Stimulated activated naive CD8-positive, alpha-beta T cell treated with anti-CD3 and anti-CD28 coated beads, Interleukin-15, Interleukin-2, amounts not matched to agents 100 ng/mL and 50 ng/mL, for 24 hours (primary cell): ENCODE results near the gene GNG4.
"Not testable (repeated sequence)": the region's sequence is repeated elsewhere in the genome, so short reads cannot be mapped to it uniquely, and the experiment has no call there.

ENCODE experiments used
- H3K27ac Mint-ChIP-seq: one replicate; pipeline ENCODE4 v1.8.0; 2021; ENCODE audit warnings: mild to moderate bottlenecking, mixed read lengths
- H3K27me3 Mint-ChIP-seq: one replicate; pipeline ENCODE4 v1.8.0; 2021; ENCODE audit warnings: mixed read lengths
- H3K36me3 Mint-ChIP-seq: one replicate; pipeline ENCODE4 v1.8.0; 2021; ENCODE audit warnings: low read depth, mixed read lengths
- H3K4me1 Mint-ChIP-seq: one replicate; pipeline ENCODE4 v1.8.0; 2021; ENCODE audit warnings: low read depth, mixed read lengths
- H3K4me3 Mint-ChIP-seq: one replicate; pipeline ENCODE4 v1.8.0; 2021; ENCODE audit warnings: mild to moderate bottlenecking, mixed read lengths
- H3K9me3 Mint-ChIP-seq: one replicate; pipeline ENCODE4 v1.8.0; 2021; ENCODE audit warnings: mixed read lengths

GNG4 gene

GRCh38 chr1:235588916-235589515 is 60.6 kb downstream of the GNG4 start:
- Mint-ChIP-seq H3K36me3 (peaks cover 8% of the 10 kb centered on the region), H3K9me3 (peaks cover 13% of the 10 kb centered on the region), H3K27ac (no peak overlapping the region), H3K4me3 (no peak overlapping the region), H3K27me3 (peaks cover 28% of the 10 kb centered on the region), H3K4me1 (peaks cover 7% of the 10 kb centered on the region)

GRCh38 chr1:235588156-235588555 is 61.4 kb downstream of the GNG4 start:
- H3K27ac Mint-ChIP-seq: no peak overlapping the region
- H3K4me1 Mint-ChIP-seq: no peaks in the 10 kb centered on the region
- H3K9me3 Mint-ChIP-seq: peaks cover 13% of the 10 kb centered on the region
- H3K4me3 Mint-ChIP-seq: no peak overlapping the region
- H3K27me3 Mint-ChIP-seq: peaks cover 19% of the 10 kb centered on the region
- H3K36me3 Mint-ChIP-seq: peaks cover 8% of the 10 kb centered on the region

- no peak overlapping the region for H3K27ac Mint-ChIP-seq
- no peak overlapping the region for H3K4me3 Mint-ChIP-seq
- peaks cover 13% of the 10 kb centered on the region for H3K9me3 Mint-ChIP-seq
- H3K36me3 Mint-ChIP-seq: peaks cover 8% of the 10 kb centered on the region
- H3K4me1 Mint-ChIP-seq: no peaks in the 10 kb centered on the region
- peaks cover 19% of the 10 kb centered on the region for H3K27me3 Mint-ChIP-seq
Observed at GRCh38 chr1:235586992-235587391, 62.6 kb downstream of the GNG4 start.

GRCh38 chr1:235586413-235586812 is 63.2 kb downstream of the GNG4 start:
- peaks cover 8% of the 10 kb centered on the region for H3K36me3 Mint-ChIP-seq
- no peak overlapping the region for H3K4me3 Mint-ChIP-seq
- H3K27me3 Mint-ChIP-seq: peaks cover 20% of the 10 kb centered on the region
- no peak overlapping the region for H3K27ac Mint-ChIP-seq
- no peaks in the 10 kb centered on the region for H3K4me1 Mint-ChIP-seq
- peaks cover 15% of the 10 kb centered on the region for H3K9me3 Mint-ChIP-seq

GRCh38 chr1:235584973-235585372 is 64.6 kb downstream of the GNG4 start:
- Mint-ChIP-seq H3K27ac (no peak overlapping the region), H3K4me1 (no peaks in the 10 kb centered on the region), H3K9me3 (peaks cover 16% of the 10 kb centered on the region), H3K36me3 (peaks cover 8% of the 10 kb centered on the region), H3K27me3 (peaks cover 20% of the 10 kb centered on the region), H3K4me3 (no peak overlapping the region)

GRCh38 chr1:235583511-235584001 is 66.0 kb downstream of the GNG4 start:
- H3K9me3 Mint-ChIP-seq: peaks cover 6% of the 10 kb centered on the region
- peaks cover 20% of the 10 kb centered on the region for H3K27me3 Mint-ChIP-seq
- H3K36me3 Mint-ChIP-seq: peaks cover 2% of the 10 kb centered on the region
- no peaks in the 10 kb centered on the region for H3K4me1 Mint-ChIP-seq
- no peak overlapping the region for H3K4me3 Mint-ChIP-seq
- H3K27ac Mint-ChIP-seq: no peak overlapping the region

GRCh38 chr1:235582130-235582529 is 67.5 kb downstream of the GNG4 start:
- peaks cover 20% of the 10 kb centered on the region for H3K27me3 Mint-ChIP-seq
- H3K4me3 Mint-ChIP-seq: no peak overlapping the region
- H3K27ac Mint-ChIP-seq: no peak overlapping the region
- H3K36me3 Mint-ChIP-seq: no peaks in the 10 kb centered on the region
- peaks cover 3% of the 10 kb centered on the region for H3K9me3 Mint-ChIP-seq
- no peaks in the 10 kb centered on the region for H3K4me1 Mint-ChIP-seq

- Mint-ChIP-seq H3K36me3 (no peaks in the 10 kb centered on the region), H3K9me3 (peaks cover 3% of the 10 kb centered on the region), H3K27me3 (peaks cover 11% of the 10 kb centered on the region), H3K4me3 (no peak overlapping the region), H3K4me1 (no peaks in the 10 kb centered on the region), H3K27ac (no peak overlapping the region)
Observed at GRCh38 chr1:235579891-235580290, 69.7 kb downstream of the GNG4 start.

GRCh38 chr1:235575597-235575996 is 74.0 kb downstream of the GNG4 start:
- H3K27ac Mint-ChIP-seq: no peak overlapping the region
- H3K36me3 Mint-ChIP-seq: no peaks in the 10 kb centered on the region
- H3K4me1 Mint-ChIP-seq: no peaks in the 10 kb centered on the region
- no peak overlapping the region for H3K4me3 Mint-ChIP-seq
- H3K9me3 Mint-ChIP-seq: no peaks in the 10 kb centered on the region
- no peaks in the 10 kb centered on the region for H3K27me3 Mint-ChIP-seq

GRCh38 chr1:235573880-235574279 is 75.7 kb downstream of the GNG4 start:
- no peaks in the 10 kb centered on the region for H3K36me3 Mint-ChIP-seq
- H3K27me3 Mint-ChIP-seq: no peaks in the 10 kb centered on the region
- no peak overlapping the region for H3K27ac Mint-ChIP-seq
- no peak overlapping the region for H3K4me3 Mint-ChIP-seq
- no peaks in the 10 kb centered on the region for H3K9me3 Mint-ChIP-seq
- no peaks in the 10 kb centered on the region for H3K4me1 Mint-ChIP-seq

GRCh38 chr1:235572971-235573370 is 76.6 kb downstream of the GNG4 start:
- not testable (repeated sequence) for H3K36me3 Mint-ChIP-seq, H3K4me1 Mint-ChIP-seq, H3K27ac Mint-ChIP-seq, H3K4me3 Mint-ChIP-seq, H3K9me3 Mint-ChIP-seq, H3K27me3 Mint-ChIP-seq

GRCh38 chr1:235571482-235571881 is 78.1 kb downstream of the GNG4 start:
- no peak overlapping the region for H3K4me3 Mint-ChIP-seq
- H3K27ac Mint-ChIP-seq: no peak overlapping the region
- no peaks in the 10 kb centered on the region for H3K27me3 Mint-ChIP-seq
- H3K9me3 Mint-ChIP-seq: no peaks in the 10 kb centered on the region
- H3K4me1 Mint-ChIP-seq: peaks cover 13% of the 10 kb centered on the region
- no peaks in the 10 kb centered on the region for H3K36me3 Mint-ChIP-seq

GRCh38 chr1:235567812-235568503 is 81.6 kb downstream of the GNG4 start:
- Mint-ChIP-seq H3K9me3 (no peaks in the 10 kb centered on the region), H3K27ac (no peak overlapping the region), H3K27me3 (no peaks in the 10 kb centered on the region), H3K4me1 (peaks cover 13% of the 10 kb centered on the region), H3K36me3 (no peaks in the 10 kb centered on the region), H3K4me3 (no peak overlapping the region)

- no peak overlapping the region for H3K27ac Mint-ChIP-seq
- H3K4me1 Mint-ChIP-seq: peaks cover 13% of the 10 kb centered on the region
- H3K36me3 Mint-ChIP-seq: no peaks in the 10 kb centered on the region
- H3K4me3 Mint-ChIP-seq: no peak overlapping the region
- H3K27me3 Mint-ChIP-seq: no peaks in the 10 kb centered on the region
- H3K9me3 Mint-ChIP-seq: no peaks in the 10 kb centered on the region
Observed at GRCh38 chr1:235566084-235566483, 83.5 kb downstream of the GNG4 start.

GRCh38 chr1:235563513-235564061 is 86.0 kb downstream of the GNG4 start:
- no peaks in the 10 kb centered on the region for H3K36me3 Mint-ChIP-seq
- H3K9me3 Mint-ChIP-seq: no peaks in the 10 kb centered on the region
- H3K27ac Mint-ChIP-seq: no peak overlapping the region
- no peaks in the 10 kb centered on the region for H3K27me3 Mint-ChIP-seq
- peaks cover 13% of the 10 kb centered on the region for H3K4me1 Mint-ChIP-seq
- no peak overlapping the region for H3K4me3 Mint-ChIP-seq
